HEK293 (cell line): Measurements from ENCODE around the gene ARID5A.

ENCODE experiments used
- SALL2 ChIP-seq: fragments of 450-650 bp; formaldehyde crosslinking; IDR thresholded peaks from 2 replicates; pipeline ENCODE4 v1.5.0; 2017; ENCODE audit warnings: missing biosample characterization, mild to moderate bottlenecking, missing genetic modification characterization, borderline replicate concordance
- TCF7L2 ChIP-seq: IDR thresholded peaks from 2 replicates; pipeline ENCODE4 v1.6.1; 2011; ENCODE audit warnings: low read depth, mild to moderate bottlenecking, inconsistent platforms, low read length, moderate library complexity, borderline replicate concordance
- ZBTB1 ChIP-seq: fragments of 450-650 bp; formaldehyde crosslinking; IDR thresholded peaks from 2 replicates; pipeline ENCODE4 v1.5.1; 2016; ENCODE audit warnings: missing biosample characterization, missing genetic modification characterization
- ZBTB49 ChIP-seq: fragments of 450-650 bp; formaldehyde crosslinking; IDR thresholded peaks from 2 replicates; pipeline ENCODE4 v1.5.1; 2016; ENCODE audit warnings: missing biosample characterization, missing genetic modification characterization, low read depth
- ZBTB7A ChIP-seq: fragments of 450-650 bp; formaldehyde crosslinking; IDR thresholded peaks from 2 replicates; pipeline ENCODE4 v1.5.1; 2016; ENCODE audit warnings: low read depth, missing biosample characterization, missing genetic modification characterization
- ZBTB8A ChIP-seq: fragments of 450-650 bp; formaldehyde crosslinking; IDR thresholded peaks from 2 replicates; pipeline ENCODE4 v1.5.1; 2016; ENCODE audit warnings: missing biosample characterization, missing genetic modification characterization
- ZNF157 ChIP-seq: fragments of 450-650 bp; formaldehyde crosslinking; IDR thresholded peaks from 2 replicates; pipeline ENCODE4 v1.5.1; 2016; ENCODE audit warnings: missing biosample characterization, missing genetic modification characterization
- ZNF169 ChIP-seq: fragments of 450-650 bp; formaldehyde crosslinking; IDR thresholded peaks from 2 replicates; pipeline ENCODE4 v1.5.1; 2016; ENCODE audit warnings: missing biosample characterization, missing genetic modification characterization
- ZNF274 ChIP-seq, 2 experiments: fragments of 200-500 bp in 1 of 2; fragments of 450-650 bp in 1 of 2; sonication (Bioruptor generic) in 1 of 2; formaldehyde crosslinking in 1 of 2; IDR thresholded peaks; 2 replicates each; pipeline versions ENCODE4 v1.5.1 to v1.6.1; 2014 to 2016; ENCODE audit warnings: borderline replicate concordance in 1 of 2, inconsistent platforms in 1 of 2, low read length in 1 of 2, missing biosample characterization in 1 of 2, missing genetic modification characterization in 1 of 2
- ZNF416 ChIP-seq: fragments of 450-650 bp; formaldehyde crosslinking; IDR thresholded peaks from 2 replicates; pipeline ENCODE4 v1.5.1; 2016; ENCODE audit warnings: missing biosample characterization, missing genetic modification characterization
- ZNF621 ChIP-seq: fragments of 450-650 bp; formaldehyde crosslinking; IDR thresholded peaks from 2 replicates; pipeline ENCODE4 v1.5.1; 2017; ENCODE audit warnings: missing biosample characterization, missing genetic modification characterization
- ZNF660 ChIP-seq: fragments of 450-650 bp; IDR thresholded peaks from 2 replicates; pipeline ENCODE4 v1.5.1; 2018; ENCODE audit warnings: missing biosample characterization, mild to moderate bottlenecking, missing genetic modification characterization
- TF ChIP-seq, protein P1 (sequence below): fragments of 450-650 bp; formaldehyde crosslinking; IDR thresholded peaks from 2 replicates; pipeline ENCODE4 v1.5.1; 2016; ENCODE audit warnings: missing biosample characterization, missing genetic modification characterization
- TF ChIP-seq, protein P2 (sequence below): fragments of 450-650 bp; formaldehyde crosslinking; IDR thresholded peaks from 2 replicates; pipeline ENCODE4 v1.5.1; 2016; ENCODE audit warnings: missing biosample characterization, missing genetic modification characterization

GRCh38 chr2:96533292-96534073 lies 3.1 kb upstream of the ARID5A start:
- TF ChIP-seq ZNF169 (tag by site-specific recombination) (no peak), ZBTB8A (no peak), ZBTB7A (tag by site-specific recombination) (no peak), ZNF621 (tag by site-specific recombination) (no peak), ZNF157 (tag by site-specific recombination) (no peak), ZNF416 (no peak), ZNF660 (no peak), TCF7L2 (no peak), ZNF274 (IDR thresholded peaks at IDR 0.05; ENCODE audit: low read length) (no peak), ZNF274 (tag by site-specific recombination; IDR thresholded peaks at IDR 0.05; ENCODE audit: borderline replicate concordance) (no peak), ZBTB49 (tag by site-specific recombination) (no peak), ZBTB1 (tag by site-specific recombination) (no peak), SALL2 (tag by site-specific recombination) (no peak)
- TF ChIP-seq, protein P1, sequence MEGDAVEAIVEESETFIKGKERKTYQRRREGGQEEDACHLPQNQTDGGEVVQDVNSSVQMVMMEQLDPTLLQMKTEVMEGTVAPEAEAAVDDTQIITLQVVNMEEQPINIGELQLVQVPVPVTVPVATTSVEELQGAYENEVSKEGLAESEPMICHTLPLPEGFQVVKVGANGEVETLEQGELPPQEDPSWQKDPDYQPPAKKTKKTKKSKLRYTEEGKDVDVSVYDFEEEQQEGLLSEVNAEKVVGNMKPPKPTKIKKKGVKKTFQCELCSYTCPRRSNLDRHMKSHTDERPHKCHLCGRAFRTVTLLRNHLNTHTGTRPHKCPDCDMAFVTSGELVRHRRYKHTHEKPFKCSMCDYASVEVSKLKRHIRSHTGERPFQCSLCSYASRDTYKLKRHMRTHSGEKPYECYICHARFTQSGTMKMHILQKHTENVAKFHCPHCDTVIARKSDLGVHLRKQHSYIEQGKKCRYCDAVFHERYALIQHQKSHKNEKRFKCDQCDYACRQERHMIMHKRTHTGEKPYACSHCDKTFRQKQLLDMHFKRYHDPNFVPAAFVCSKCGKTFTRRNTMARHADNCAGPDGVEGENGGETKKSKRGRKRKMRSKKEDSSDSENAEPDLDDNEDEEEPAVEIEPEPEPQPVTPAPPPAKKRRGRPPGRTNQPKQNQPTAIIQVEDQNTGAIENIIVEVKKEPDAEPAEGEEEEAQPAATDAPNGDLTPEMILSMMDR (tag by site-specific recombination): no peak
- TF ChIP-seq, protein P2, sequence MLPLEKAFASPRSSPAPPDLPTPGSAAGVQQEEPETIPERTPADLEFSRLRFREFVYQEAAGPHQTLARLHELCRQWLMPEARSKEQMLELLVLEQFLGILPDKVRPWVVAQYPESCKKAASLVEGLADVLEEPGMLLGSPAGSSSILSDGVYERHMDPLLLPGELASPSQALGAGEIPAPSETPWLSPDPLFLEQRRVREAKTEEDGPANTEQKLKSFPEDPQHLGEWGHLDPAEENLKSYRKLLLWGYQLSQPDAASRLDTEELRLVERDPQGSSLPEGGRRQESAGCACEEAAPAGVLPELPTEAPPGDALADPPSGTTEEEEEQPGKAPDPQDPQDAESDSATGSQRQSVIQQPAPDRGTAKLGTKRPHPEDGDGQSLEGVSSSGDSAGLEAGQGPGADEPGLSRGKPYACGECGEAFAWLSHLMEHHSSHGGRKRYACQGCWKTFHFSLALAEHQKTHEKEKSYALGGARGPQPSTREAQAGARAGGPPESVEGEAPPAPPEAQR: no peak
